SJSA1 (cell line): ENCODE results near the gene PML. TPM values are rescaled to one million over a fixed set of nuclear protein-coding genes. Genes with fewer than 3 reads are reported as not detected.
A peak's percentile ranks its signal among the peaks of the same experiment; 100 is the strongest.

Experiments
- DNase-seq, 2 experiments: peaks; one replicate each; pipeline ENCODE4 v3.0.0-alpha.2; 2015 to 2020; ENCODE audit warnings: low spot score in 2 of 2, low read depth in 1 of 2
- H3K27ac ChIP-seq: fragments of 250-450 bp; sonication (Bioruptor Pico); 2 replicates; pipeline ENCODE4 v1.5.1; 2020; ENCODE audit warnings: mild to moderate bottlenecking, moderate library complexity
- H3K27me3 ChIP-seq: fragments of 250-450 bp; sonication (Bioruptor Pico); replicated peaks from 2 replicates; pipeline ENCODE4 v1.5.1; 2020; ENCODE audit warnings: mild to moderate bottlenecking, moderate library complexity
- H3K36me3 ChIP-seq: fragments of 250-450 bp; sonication (Bioruptor Pico); 2 replicates; pipeline ENCODE4 v1.5.1; 2020; ENCODE audit warnings: mild to moderate bottlenecking
- H3K4me1 ChIP-seq: fragments of 250-450 bp; sonication (Bioruptor Pico); replicated peaks from 2 replicates; pipeline ENCODE4 v1.6.1; 2021; ENCODE audit warnings: mild to moderate bottlenecking
- H3K4me3 ChIP-seq: fragments of 250-450 bp; sonication (Bioruptor Pico); 2 replicates; pipeline ENCODE4 v1.5.1; 2020; ENCODE audit warnings: mild to moderate bottlenecking
- H3K9me3 ChIP-seq: fragments of 250-450 bp; sonication (Bioruptor Pico); replicated peaks from 2 replicates; pipeline ENCODE4 v1.5.1; 2020; ENCODE audit warnings: mild to moderate bottlenecking
- total RNA-seq: library from RNA; depleted of rRNA; stranded (reverse); fragments of >200 nt; shearing (Covaris generic); gene quantifications from 2 replicates; pipeline ENCODE4 v1.2.3, GENCODE V29; 2014

The PML gene
- total RNA-seq, 1 experiment from 2014 or later: 27.1 TPM

DNA sequence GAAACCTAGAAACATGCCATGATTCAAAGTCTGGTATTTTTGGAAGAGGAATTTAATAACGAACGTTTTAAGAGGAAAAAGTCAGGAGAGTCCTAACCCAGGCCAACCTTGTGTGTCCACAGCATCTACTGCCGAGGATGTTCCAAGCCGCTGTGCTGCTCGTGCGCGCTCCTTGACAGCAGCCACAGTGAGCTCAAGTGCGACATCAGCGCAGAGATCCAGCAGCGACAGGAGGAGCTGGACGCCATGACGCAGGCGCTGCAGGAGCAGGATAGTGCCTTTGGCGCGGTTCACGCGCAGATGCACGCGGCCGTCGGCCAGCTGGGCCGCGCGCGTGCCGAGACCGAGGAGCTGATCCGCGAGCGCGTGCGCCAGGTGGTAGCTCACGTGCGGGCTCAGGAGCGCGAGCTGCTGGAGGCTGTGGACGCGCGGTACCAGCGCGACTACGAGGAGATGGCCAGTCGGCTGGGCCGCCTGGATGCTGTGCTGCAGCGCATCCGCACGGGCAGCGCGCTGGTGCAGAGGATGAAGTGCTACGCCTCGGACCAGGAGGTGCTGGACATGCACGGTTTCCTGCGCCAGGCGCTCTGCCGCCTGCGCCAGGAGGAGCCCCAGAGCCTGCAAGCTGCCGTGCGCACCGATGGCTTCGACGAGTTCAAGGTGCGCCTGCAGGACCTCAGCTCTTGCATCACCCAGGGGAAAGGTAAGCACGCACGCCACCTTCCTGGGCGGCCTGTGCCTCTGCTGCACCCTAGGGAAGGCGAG lies 28.4 kb downstream of the PML start:
- Histone ChIP-seq H3K36me3 (peaks cover 59% of the 10 kb centered on the region), H3K4me1 (no peaks in the 10 kb centered on the region), H3K4me3 (no peak overlapping the region), H3K9me3 (no peaks in the 10 kb centered on the region), H3K27me3 (no peaks in the 10 kb centered on the region), H3K27ac (no peak overlapping the region)
- no peak for DNase-seq

DNA sequence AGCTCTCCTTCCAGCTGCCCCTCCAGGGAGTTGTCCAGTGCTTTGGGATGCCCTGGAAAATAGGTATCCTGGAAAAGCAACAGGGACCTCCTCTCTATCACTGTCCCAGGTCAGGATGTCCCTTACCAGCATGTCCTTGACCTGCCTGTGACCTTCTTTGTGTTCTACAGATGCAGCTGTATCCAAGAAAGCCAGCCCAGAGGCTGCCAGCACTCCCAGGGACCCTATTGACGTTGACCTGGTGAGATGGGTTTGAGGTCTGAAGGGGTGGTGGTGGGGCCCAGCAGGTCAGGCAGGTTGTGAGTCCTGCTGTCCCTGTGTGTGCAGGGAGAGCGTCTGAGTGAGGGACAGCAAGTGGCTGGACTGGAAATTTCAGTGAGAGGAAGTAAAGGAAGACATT lies 30.2 kb downstream of the PML start:
- H3K36me3 ChIP-seq: peaks cover 70% of the 10 kb centered on the region
- no peak for DNase-seq
- H3K27ac ChIP-seq: no peak overlapping the region

DNA sequence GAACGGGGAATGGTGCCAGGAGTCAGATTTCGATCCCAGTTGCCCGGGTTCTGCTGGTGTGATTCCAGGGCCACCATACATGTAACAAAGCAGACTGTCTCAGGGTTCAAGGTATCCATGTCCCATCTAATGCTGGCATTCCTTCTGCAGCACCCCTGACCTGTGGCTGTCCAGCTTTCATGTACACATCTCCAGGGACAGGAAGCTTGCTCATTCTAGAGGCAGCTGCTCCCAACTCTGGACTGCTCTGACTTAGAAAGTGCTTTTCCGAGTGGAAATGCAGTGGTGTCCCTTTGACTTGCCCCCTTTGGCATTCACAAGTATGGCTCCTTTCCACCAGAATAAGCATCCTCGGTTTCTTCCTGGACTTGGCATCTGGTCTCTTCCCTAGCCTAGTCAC lies 30.9 kb downstream of the PML start:
- Histone ChIP-seq H3K27me3 (no peaks in the 10 kb centered on the region), H3K27ac (no peak overlapping the region), H3K4me3 (no peak overlapping the region), H3K4me1 (no peaks in the 10 kb centered on the region), H3K9me3 (no peaks in the 10 kb centered on the region), H3K36me3 (peaks cover 74% of the 10 kb centered on the region)
- no peak for DNase-seq

More for the DNA sequence above, 30.2 kb downstream of the PML start:
- no peaks in the 10 kb centered on the region for H3K4me1 ChIP-seq
- H3K27me3 ChIP-seq: no peaks in the 10 kb centered on the region
- no peak overlapping the region for H3K4me3 ChIP-seq
- no peaks in the 10 kb centered on the region for H3K9me3 ChIP-seq

DNA sequence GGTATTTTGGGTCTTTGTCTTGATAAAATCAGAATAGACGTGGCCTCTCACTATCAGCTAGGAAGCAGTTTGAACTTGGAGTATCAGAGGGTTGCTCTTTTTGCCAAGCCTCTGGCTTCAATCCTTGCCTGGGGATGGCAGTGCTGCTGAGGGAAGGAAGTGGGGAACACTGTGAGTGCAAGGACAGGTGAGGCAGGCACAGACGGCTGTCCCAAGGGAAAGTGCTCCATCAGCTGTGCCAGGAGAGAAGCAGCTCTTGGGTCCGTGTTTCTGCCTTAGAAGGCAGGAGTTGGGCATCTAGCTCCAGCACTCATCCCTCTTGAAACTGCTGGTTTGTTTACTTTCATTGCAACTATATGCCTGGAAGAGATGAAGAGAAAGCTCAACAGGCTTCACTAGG lies 33.2 kb downstream of the PML start:
- DNase-seq: no peak
- Histone ChIP-seq H3K4me3 (no peak overlapping the region), H3K9me3 (no peaks in the 10 kb centered on the region), H3K36me3 (peaks cover 80% of the 10 kb centered on the region), H3K27me3 (no peaks in the 10 kb centered on the region), H3K27ac (no peak overlapping the region), H3K4me1 (no peaks in the 10 kb centered on the region)

DNA sequence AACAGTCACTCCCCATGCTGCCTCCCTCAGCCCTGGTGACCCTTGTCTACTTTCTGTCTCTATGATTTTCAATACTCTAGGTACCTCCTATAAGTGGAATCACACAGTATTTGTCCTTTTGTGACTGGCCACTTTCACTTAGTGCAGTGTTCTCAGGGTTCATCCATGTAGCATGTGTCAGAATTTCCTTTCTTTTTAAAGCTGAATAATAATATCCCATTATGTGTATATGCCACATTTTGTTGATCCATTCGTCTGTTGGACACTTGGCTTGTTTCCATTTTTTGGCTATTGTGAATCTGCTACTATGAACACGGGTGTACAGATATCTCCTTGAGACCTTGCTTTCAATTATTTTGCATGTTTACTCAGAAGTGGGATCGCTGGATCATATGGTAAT lies 34.1 kb downstream of the PML start:
- no peaks in the 10 kb centered on the region for H3K27me3 ChIP-seq
- no peak overlapping the region for H3K4me3 ChIP-seq
- peaks cover 80% of the 10 kb centered on the region for H3K36me3 ChIP-seq

DNA sequence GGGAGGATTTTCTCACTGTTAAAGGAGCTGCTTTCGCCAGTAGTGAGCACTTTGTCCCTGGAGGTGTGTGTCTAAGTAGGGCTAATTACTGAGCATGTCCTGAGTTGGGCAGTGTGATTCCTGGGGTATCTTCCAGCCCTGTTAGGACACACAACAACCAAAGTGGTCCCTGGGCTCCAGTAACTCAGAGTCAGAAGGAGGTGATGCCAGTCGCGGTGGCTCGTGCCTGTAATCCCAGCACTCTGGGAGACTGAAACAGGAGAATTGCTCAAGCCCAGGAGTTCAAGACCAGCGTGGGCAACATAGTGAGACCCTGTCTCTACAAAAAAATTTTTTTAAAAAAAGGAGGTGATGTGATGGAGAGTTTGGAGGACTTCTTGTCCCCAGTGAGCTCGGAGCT lies 37.5 kb downstream of the PML start:
- Histone ChIP-seq H3K36me3 (peaks cover 80% of the 10 kb centered on the region), H3K4me1 (peaks cover 4% of the 10 kb centered on the region; the same call in 1 of the 2 replicates)

More for the DNA sequence above, 34.1 kb downstream of the PML start:
- H3K4me1 ChIP-seq: no peaks in the 10 kb centered on the region
- no peak for DNase-seq
- no peak overlapping the region for H3K27ac ChIP-seq
- no peaks in the 10 kb centered on the region for H3K9me3 ChIP-seq

DNA sequence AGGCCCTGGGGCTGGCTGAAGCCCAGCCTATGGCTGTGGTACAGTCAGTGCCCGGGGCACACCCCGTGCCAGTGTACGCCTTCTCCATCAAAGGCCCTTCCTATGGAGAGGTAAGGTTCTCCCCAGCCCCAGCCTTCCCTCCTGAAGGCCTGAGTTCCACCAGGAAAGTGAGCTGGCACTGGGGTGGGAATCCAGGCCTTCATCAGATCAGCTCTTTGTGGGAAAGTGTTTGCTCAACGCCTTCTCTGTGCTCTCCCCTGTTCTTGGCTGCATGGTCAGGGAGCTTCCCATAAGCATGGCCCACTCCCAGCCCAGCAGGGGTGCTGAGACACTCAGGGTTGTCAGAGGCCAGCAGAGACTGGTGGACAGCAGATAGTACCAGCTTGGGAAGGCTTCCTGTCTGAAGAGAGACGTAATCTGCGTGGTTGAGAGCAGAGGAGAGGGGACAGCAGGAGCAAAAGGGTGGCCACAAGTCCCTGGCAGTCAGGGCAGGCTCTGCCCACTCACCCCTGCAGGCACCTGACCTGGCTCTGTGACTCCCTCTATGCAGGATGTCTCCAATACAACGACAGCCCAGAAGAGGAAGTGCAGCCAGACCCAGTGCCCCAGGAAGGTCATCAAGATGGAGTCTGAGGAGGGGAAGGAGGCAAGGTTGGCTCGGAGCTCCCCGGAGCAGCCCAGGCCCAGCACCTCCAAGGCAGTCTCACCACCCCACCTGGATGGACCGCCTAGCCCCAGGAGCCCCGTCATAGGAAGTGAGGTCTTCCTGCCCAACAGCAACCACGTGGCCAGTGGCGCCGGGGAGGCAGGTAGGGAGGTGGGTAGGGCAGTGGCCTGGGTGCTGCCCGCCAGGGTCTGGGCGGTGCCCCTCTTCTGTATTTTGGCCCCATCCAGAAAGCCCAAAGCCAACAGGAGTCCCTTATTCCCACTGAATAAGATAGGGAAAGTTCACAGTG lies 38.4 kb downstream of the PML start:
- H3K36me3 ChIP-seq: peaks cover 80% of the 10 kb centered on the region
- no peak for DNase-seq
- H3K27ac ChIP-seq: no peak overlapping the region
- peaks cover 10% of the 10 kb centered on the region; the same call in 1 of the 2 replicates for H3K4me1 ChIP-seq
- no peaks in the 10 kb centered on the region for H3K27me3 ChIP-seq
- H3K4me3 ChIP-seq: no peak overlapping the region
- H3K9me3 ChIP-seq: no peaks in the 10 kb centered on the region

More for the DNA sequence above, 37.5 kb downstream of the PML start:
- H3K9me3 ChIP-seq: no peaks in the 10 kb centered on the region
- DNase-seq: no peak
- no peak overlapping the region for H3K4me3 ChIP-seq
- no peak overlapping the region for H3K27ac ChIP-seq
- no peaks in the 10 kb centered on the region for H3K27me3 ChIP-seq

DNA sequence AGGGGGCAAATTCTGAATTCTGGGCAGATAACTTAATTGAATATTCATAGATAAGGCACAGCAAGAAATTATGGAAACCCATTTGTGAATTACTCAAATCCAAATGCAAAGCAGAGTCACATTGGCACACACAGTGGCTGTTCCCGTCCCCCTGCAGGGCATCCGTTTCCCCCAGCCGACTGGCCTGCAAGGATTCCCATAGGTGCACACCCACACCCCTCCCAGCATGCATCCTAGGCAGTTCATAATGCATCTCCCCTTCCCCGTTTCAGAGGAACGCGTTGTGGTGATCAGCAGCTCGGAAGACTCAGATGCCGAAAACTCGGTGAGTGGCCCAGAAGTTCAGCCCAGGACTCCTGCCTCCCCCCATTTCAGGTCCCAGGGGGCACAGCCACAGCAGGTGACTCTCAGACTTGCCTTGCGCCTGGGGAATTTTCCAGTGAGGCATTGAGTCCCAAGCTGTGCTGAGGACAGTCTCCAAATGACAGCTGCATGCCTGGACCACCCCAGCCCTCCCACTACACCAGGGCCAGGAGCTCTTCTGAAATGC lies 39.8 kb downstream of the PML start:
- Histone ChIP-seq H3K36me3 (peaks cover 73% of the 10 kb centered on the region), H3K4me1 (peaks cover 24% of the 10 kb centered on the region), H3K9me3 (no peaks in the 10 kb centered on the region), H3K27me3 (no peaks in the 10 kb centered on the region), H3K4me3 (no peak overlapping the region), H3K27ac (no peak overlapping the region)
- DNase-seq: no peak

DNA sequence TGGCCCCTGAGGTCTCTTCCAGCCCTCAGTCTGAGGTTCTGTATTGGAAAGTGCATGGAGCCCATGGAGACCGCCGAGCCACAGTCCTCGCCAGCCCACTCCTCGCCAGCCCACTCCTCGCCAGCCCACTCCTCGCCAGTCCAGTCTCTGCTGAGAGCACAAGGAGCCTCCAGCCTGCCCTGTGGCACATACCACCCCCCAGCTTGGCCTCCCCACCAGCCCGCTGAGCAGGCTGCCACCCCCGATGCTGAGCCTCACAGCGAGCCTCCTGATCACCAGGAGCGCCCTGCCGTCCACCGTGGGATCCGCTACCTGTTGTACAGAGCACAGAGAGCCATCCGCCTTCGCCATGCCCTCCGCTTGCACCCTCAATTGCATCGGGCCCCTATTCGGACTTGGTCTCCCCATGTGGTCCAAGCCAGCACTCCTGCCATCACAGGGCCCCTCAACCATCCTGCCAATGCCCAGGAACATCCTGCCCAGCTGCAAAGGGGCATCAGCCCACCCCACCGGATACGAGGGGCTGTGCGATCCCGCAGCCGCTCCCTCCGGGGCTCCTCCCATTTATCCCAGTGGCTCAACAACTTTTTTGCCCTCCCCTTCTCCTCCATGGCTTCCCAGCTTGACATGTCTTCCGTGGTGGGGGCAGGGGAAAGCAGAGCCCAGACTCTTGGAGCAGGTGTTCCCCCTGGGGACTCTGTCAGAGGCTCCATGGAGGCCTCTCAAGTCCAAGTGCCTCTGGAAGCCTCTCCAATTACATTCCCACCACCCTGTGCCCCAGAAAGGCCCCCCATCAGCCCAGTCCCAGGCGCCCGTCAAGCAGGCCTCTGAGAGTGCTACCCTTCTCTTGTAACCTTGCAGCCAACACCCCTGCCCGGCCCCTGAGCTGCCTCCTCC lies 40.9 kb downstream of the PML start:
- Histone ChIP-seq H3K27me3 (no peaks in the 10 kb centered on the region), H3K4me1 (peaks cover 35% of the 10 kb centered on the region), H3K27ac (no peak overlapping the region), H3K9me3 (no peaks in the 10 kb centered on the region), H3K36me3 (peaks cover 62% of the 10 kb centered on the region), H3K4me3 (no peak overlapping the region)
- DNase-seq: no peak

DNA sequence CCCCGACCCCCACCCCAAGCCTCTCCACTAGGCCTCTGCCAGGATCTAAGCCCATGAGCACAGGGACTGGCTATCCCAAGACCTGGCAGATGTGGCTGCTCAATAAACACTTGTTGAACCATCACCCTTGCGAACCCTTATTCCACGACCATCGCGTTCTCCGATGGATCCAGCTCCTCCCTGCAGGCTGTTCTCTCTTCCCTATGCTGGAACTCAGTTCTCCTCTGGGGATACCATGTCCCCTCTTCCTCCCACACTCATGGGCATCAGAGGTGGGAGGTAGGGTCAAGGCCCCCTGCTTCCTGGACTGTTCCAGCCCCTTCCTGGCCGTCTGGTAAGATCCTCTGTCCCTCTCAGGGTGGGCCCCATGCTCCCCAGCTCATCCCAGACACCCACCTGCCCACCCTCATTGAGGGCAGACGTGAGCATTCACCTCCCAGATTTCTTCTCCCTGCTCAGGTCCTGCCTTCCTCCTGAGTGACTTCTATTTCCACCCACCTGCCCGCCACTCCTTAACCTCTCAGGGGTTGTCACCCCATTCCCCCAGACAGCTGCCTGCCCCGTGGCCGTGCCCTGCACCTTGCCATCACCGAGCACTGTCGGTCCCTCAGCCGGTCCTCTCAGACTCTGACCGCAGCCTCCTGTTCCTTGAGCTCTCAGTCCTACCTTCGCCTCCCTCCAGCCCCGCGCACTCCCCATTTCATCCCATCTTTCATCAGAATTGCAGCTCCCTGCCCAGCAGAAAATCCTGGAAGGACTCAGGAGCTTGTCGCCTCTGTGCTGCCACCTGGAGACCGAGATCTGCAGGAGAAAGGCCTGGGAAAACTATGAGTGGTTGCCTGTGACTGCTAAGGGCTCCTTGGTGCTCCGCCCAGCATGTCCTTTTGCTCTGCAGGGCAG lies 42.0 kb downstream of the PML start:
- DNase-seq: peak; percentile 42 to 65
- Histone ChIP-seq H3K9me3 (peaks cover 6% of the 10 kb centered on the region; the same call in 1 of the 2 replicates), H3K27me3 (no peaks in the 10 kb centered on the region), H3K4me1 (peaks cover 45% of the 10 kb centered on the region), H3K4me3 (no peak overlapping the region), H3K36me3 (peaks cover 67% of the 10 kb centered on the region), H3K27ac (no peak overlapping the region)

DNA sequence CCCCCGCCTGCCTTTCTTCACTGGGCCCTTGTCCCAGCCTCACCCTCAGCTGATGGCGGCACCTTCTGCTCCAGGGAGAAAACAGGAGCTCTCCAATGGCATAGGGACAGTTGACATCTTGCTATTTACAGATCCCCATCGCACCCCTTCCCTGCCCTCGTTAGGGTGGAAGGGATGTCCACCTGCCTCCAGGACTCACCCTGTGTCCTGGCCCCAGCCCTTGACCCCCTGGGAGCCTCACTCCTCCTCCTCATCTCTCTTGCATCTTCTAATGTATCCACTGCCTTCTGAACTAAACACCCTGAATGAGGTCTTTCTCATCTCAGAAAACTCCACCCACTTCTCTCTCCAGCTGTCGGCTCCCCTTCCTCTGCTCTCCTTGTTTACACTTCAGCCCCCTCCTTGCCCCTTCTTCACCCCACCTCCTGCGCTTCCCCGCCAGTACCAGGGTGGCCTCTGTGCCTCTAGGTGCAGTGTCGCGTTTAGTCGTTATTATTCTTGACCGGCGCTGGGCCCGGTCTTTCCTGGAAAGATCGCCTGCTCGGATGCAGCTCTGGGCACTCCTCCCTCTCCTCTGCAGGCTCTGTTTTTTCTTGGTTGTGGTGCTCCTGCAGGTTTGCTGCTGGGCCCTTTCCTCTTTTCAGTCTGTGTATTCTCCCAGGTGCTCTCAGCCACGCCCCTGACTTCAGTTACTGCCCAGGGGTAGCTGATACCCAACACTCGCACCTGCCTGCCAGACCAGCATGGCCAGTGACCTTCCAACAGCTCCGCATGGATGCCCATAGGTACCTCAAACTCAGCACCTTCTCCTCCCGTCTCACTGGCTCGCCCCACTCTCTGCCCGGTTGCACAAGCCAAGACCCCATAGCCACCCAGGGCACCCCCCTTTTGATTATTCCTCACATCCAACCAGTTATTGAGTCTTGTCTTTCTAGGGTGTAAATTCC lies 42.9 kb downstream of the PML start:
- Histone ChIP-seq H3K4me1 (peaks cover 51% of the 10 kb centered on the region), H3K36me3 (peaks cover 69% of the 10 kb centered on the region), H3K4me3 (no peak overlapping the region), H3K9me3 (peaks cover 7% of the 10 kb centered on the region; the same call in 1 of the 2 replicates), H3K27ac (no peak overlapping the region), H3K27me3 (no peaks in the 10 kb centered on the region)
- no peak for DNase-seq
